Natural killer cell treated with Interleukin-12 subunit alpha and Interleukin-12 subunit beta and Interleukin-15 and Interleukin-18, amount 100 ng/mL, for 72 hours (primary cell): ENCODE data around the gene PTTG1IP. TPM values are rescaled to one million over a fixed set of nuclear protein-coding genes. Genes with fewer than 3 reads are reported as not detected.

Experiments
- total RNA-seq, 2 donors: library from RNA; stranded (reverse); gene quantifications; one replicate each; pipeline ENCODE4 v1.2.3, GENCODE V29; 2022

The PTTG1IP gene
- total RNA-seq, 2 donors from 2014 or later: 69.4 to 81.7 TPM

Other genes with a start within 250 kb of the PTTG1IP start
- not detected for gene KRTAP10-9, start 246.6 kb downstream of the PTTG1IP start, total RNA-seq
- not detected for gene KRTAP10-10, start 236.3 kb downstream of the PTTG1IP start, total RNA-seq
- gene KRTAP10-11, start 227.3 kb downstream of the PTTG1IP start, total RNA-seq: not detected
- not detected for gene KRTAP12-4, start 219.0 kb downstream of the PTTG1IP start, total RNA-seq
- not detected for gene KRTAP12-3, start 215.8 kb downstream of the PTTG1IP start, total RNA-seq
- gene KRTAP12-2, start 206.8 kb downstream of the PTTG1IP start, total RNA-seq: not detected
- gene KRTAP12-1, start 191.5 kb downstream of the PTTG1IP start, total RNA-seq: not detected
- gene KRTAP10-12, start 176.5 kb downstream of the PTTG1IP start, total RNA-seq: not detected
- gene TSPEAR, start 162.1 kb downstream of the PTTG1IP start, total RNA-seq: not detected
- 100 to 1,000 TPM in 1 of 2 donors, 10 to 100 TPM in 1; 89.7 to 164 TPM for gene UBE2G2, start 71.9 kb downstream of the PTTG1IP start, total RNA-seq
- gene SUMO3, start 55.6 kb downstream of the PTTG1IP start, total RNA-seq: 10 to 100 TPM; 50.1 to 53.9 TPM
- gene ITGB2, start 47.2 kb upstream of the PTTG1IP start, total RNA-seq: 1,000 to 10,000 TPM in 1 of 2 donors, 100 to 1,000 TPM in 1; 448 to 1,246 TPM
- 10 to 100 TPM; 43.5 to 83.6 TPM for gene SLX9, start 66.3 kb upstream of the PTTG1IP start, total RNA-seq
- gene ADARB1, start 200.9 kb upstream of the PTTG1IP start, total RNA-seq: 10 to 100 TPM; 28.7 to 38.5 TPM